H1 (cell line): ENCODE data around the gene S100A6. TPM values are rescaled to one million over a fixed set of nuclear protein-coding genes. Genes with fewer than 3 reads are reported as not detected.
A peak's percentile ranks its signal among the peaks of the same experiment; 100 is the strongest.

Experiments
- CTCF ChIA-PET: fragments of 300-600 bp; sonication (Branson Sonifier 250); formaldehyde crosslinking; loops from one replicate; lab custom pipeline; 2021; ENCODE audit not compliant: partially characterized antibody; lab: Charles Lee
- POLR2A ChIA-PET: fragments of 300-600 bp; sonication (Branson Sonifier 250); formaldehyde crosslinking; loops from one replicate; lab custom pipeline; 2021; ENCODE audit warnings: inconsistent platforms; ENCODE audit not compliant: partially characterized antibody; lab: Charles Lee
- DNase-seq, 2 experiments: peaks; one replicate each; pipeline versions ENCODE4 v3.0.0 to v3.0.0-alpha.2; 2010 to 2022; ENCODE audit warnings: low spot score in 2 of 2, low read depth in 1 of 2, mixed read lengths in 1 of 2
- FAIRE-seq: peaks from 2 replicates; lab custom pipeline; 2011; peaks lifted over from hg19 to GRCh38; lab: Jason Lieb, UNC
- H2AFZ ChIP-seq: 2 replicates; pipeline ENCODE4 v1.8.1; 2012; ENCODE audit warnings: low read length, inconsistent platforms
- H2AK5ac ChIP-seq: 2 replicates; pipeline ENCODE4 v1.6.1; 2013; ENCODE audit warnings: low read depth, low read length
- H2BK120ac ChIP-seq: replicated peaks from 2 replicates; pipeline ENCODE3; 2013; ENCODE audit warnings: low read depth, low read length, inconsistent platforms
- H2BK12ac ChIP-seq: 2 replicates; pipeline ENCODE4 v1.6.1; 2013; ENCODE audit warnings: low read depth, low read length
- H2BK15ac ChIP-seq: 2 replicates; pipeline ENCODE4 v1.6.1; 2013; ENCODE audit warnings: low read length
- H2BK20ac ChIP-seq: 2 replicates; pipeline ENCODE4 v1.6.1; 2013; ENCODE audit warnings: low read length
- H2BK5ac ChIP-seq: 2 replicates; pipeline ENCODE4 v1.6.1; 2013; ENCODE audit warnings: low read depth, low read length
- H3K14ac ChIP-seq: 2 replicates; pipeline ENCODE4 v1.6.1; 2013; ENCODE audit warnings: inconsistent platforms; ENCODE audit not compliant: insufficient read length
- H3K18ac ChIP-seq: 2 replicates; pipeline ENCODE4 v1.6.1; 2013; ENCODE audit warnings: low read length; ENCODE audit errors: extremely low read depth
- H3K23ac ChIP-seq: 2 replicates; pipeline ENCODE4 v1.6.1; 2013; ENCODE audit warnings: inconsistent platforms; ENCODE audit not compliant: insufficient read length
- H3K23me2 ChIP-seq: 2 replicates; pipeline ENCODE4 v1.6.1; 2013; ENCODE audit warnings: low read depth, low read length
- H3K27ac ChIP-seq: 2 replicates; pipeline ENCODE4 v1.6.1; 2011; ENCODE audit warnings: low read depth, low read length, inconsistent platforms
- H3K27me3 ChIP-seq, 4 experiments: replicated peaks in 1 of 4; 1 replicate in 1 of 4; 2 replicates in 3 of 4; pipeline versions ENCODE4 v1.6.1 to v1.8.1; 2011 to 2013; ENCODE audit warnings: low read length in 3 of 4, mild to moderate bottlenecking in 3 of 4, inconsistent platforms in 2 of 4, mixed read lengths in 2 of 4, moderate library complexity in 1 of 4; ENCODE audit not compliant: control insufficient read depth in 3 of 4, insufficient read depth in 3 of 4; ENCODE audit errors: extremely low read depth in 1 of 4
- H3K36me3 ChIP-seq, 4 experiments: 2 replicates each; pipeline versions ENCODE4 v1.6.1 to v1.8.1; 2011 to 2013; ENCODE audit warnings: mild to moderate bottlenecking in 4 of 4, low read length in 3 of 4, moderate library complexity in 2 of 4, control low read depth in 1 of 4, inconsistent platforms in 1 of 4; ENCODE audit not compliant: insufficient read depth in 4 of 4, control insufficient read depth in 2 of 4
- H3K4ac ChIP-seq: replicated peaks from 2 replicates; pipeline ENCODE3; 2013; ENCODE audit warnings: low read length, low read depth, mixed read lengths, inconsistent platforms; ENCODE audit not compliant: insufficient read length
- H3K4me1 ChIP-seq, 4 experiments: replicated peaks in 1 of 4; 1 replicate in 1 of 4; 2 replicates in 3 of 4; pipeline versions ENCODE4 v1.6.1 to v1.8.1; 2011 to 2013; ENCODE audit warnings: low read length in 3 of 4, inconsistent platforms in 2 of 4, mixed read lengths in 1 of 4; ENCODE audit not compliant: insufficient read depth in 4 of 4, control insufficient read depth in 3 of 4
- H3K4me2 ChIP-seq, 2 experiments: 2 replicates each; pipeline versions ENCODE4 v1.6.1 to v1.8.1; 2011 to 2013; ENCODE audit warnings: low read depth in 2 of 2, low read length in 2 of 2, control low read depth in 1 of 2, inconsistent platforms in 1 of 2, mild to moderate bottlenecking in 1 of 2; ENCODE audit not compliant: insufficient read depth in 1 of 2
- H3K4me3 ChIP-seq, 4 experiments: fragments of 200-600, 300-600 bp in 1 of 4; sonication (generic), shearing (Covaris generic), sonication (Bioruptor Twin) in 1 of 4; 2 replicates each; pipeline versions ENCODE4 v1.5.1 to v1.8.1; 2011 to 2016; ENCODE audit warnings: low read length in 4 of 4, low read depth in 3 of 4, control low read depth in 2 of 4, inconsistent platforms in 2 of 4, mild to moderate bottlenecking in 2 of 4, mixed read lengths in 1 of 4, moderate library complexity in 1 of 4; ENCODE audit not compliant: insufficient read depth in 2 of 4; ENCODE audit errors: extremely low read depth in 1 of 4
- H3K56ac ChIP-seq: replicated peaks from 2 replicates; pipeline ENCODE3; 2013; ENCODE audit warnings: low read depth, mild to moderate bottlenecking, mixed read lengths, low read length, inconsistent platforms; ENCODE audit not compliant: insufficient read length
- H3K79me1 ChIP-seq: 2 replicates; pipeline ENCODE4 v1.6.1; 2013; ENCODE audit warnings: low read depth, low read length, control low read depth
- H3K79me2 ChIP-seq, 2 experiments: 2 replicates each; pipeline versions ENCODE4 v1.6.1 to v1.8.1; 2012 to 2013; ENCODE audit warnings: low read length in 2 of 2, mild to moderate bottlenecking in 2 of 2, inconsistent platforms in 1 of 2; ENCODE audit not compliant: insufficient read depth in 2 of 2, control insufficient read depth in 1 of 2
- H3K9ac ChIP-seq, 4 experiments: replicated peaks in 1 of 4; 1 replicate in 1 of 4; 2 replicates in 3 of 4; pipeline versions ENCODE4 v1.6.1 to v1.8.1; 2011 to 2013; ENCODE audit warnings: low read depth in 3 of 4, low read length in 3 of 4, control low read depth in 2 of 4, mild to moderate bottlenecking in 2 of 4, moderate library complexity in 2 of 4, inconsistent platforms in 1 of 4; ENCODE audit errors: extremely low read depth in 1 of 4
- H3K9me3 ChIP-seq, 2 experiments: 2 replicates each; pipeline versions ENCODE4 v1.6.1 to v1.8.1; 2012 to 2013; ENCODE audit warnings: mild to moderate bottlenecking in 2 of 2, moderate library complexity in 2 of 2, control low read depth in 1 of 2, inconsistent platforms in 1 of 2, low read depth in 1 of 2, low read length in 1 of 2, mixed read lengths in 1 of 2; ENCODE audit not compliant: insufficient read depth in 2 of 2
- H4K20me1 ChIP-seq, 2 experiments: replicated peaks in 1 of 2; 2 replicates each; pipeline versions ENCODE3 to v1.8.1; 2011 to 2013; ENCODE audit warnings: inconsistent platforms in 2 of 2, low read length in 2 of 2, mild to moderate bottlenecking in 1 of 2; ENCODE audit not compliant: insufficient read depth in 2 of 2, control insufficient read depth in 1 of 2
- H4K5ac ChIP-seq: 2 replicates; pipeline ENCODE4 v1.6.1; 2013; ENCODE audit warnings: low read length, low read depth, mixed read lengths, inconsistent platforms; ENCODE audit not compliant: insufficient read length
- H4K8ac ChIP-seq: 2 replicates; pipeline ENCODE4 v1.8.0; 2013; ENCODE audit warnings: mild to moderate bottlenecking, moderate library complexity, low read length, inconsistent platforms; ENCODE audit not compliant: insufficient read depth; ENCODE audit errors: extremely low read depth
- H4K91ac ChIP-seq: replicated peaks from 2 replicates; pipeline ENCODE3; 2013; ENCODE audit warnings: low read length, mixed read lengths, inconsistent platforms; ENCODE audit not compliant: insufficient read length
- BCL11A ChIP-seq, 2 experiments: IDR thresholded peaks; one replicate each; pipeline ENCODE4 v1.6.1; 2011; ENCODE audit warnings: low read depth in 2 of 2, low read length in 2 of 2, mild to moderate bottlenecking in 2 of 2
- BRCA1 ChIP-seq: IDR thresholded peaks from 2 replicates; pipeline ENCODE4 v1.6.1; 2012; ENCODE audit warnings: low read depth, low read length, improper control_type of control experiment
- CHD1 ChIP-seq: IDR thresholded peaks from 2 replicates; pipeline ENCODE4 v1.6.1; 2012; ENCODE audit warnings: low read depth, low read length, improper control_type of control experiment
- CREB1 ChIP-seq: IDR thresholded peaks from 2 replicates; pipeline ENCODE4 v1.6.1; 2012; ENCODE audit warnings: inconsistent platforms
- CTBP2 ChIP-seq: IDR thresholded peaks from 2 replicates; pipeline ENCODE4 v1.7.0; 2011; ENCODE audit warnings: borderline replicate concordance, mild to moderate bottlenecking, moderate library complexity, mixed read lengths, low read length; ENCODE audit not compliant: insufficient read depth, insufficient read length
- EGR1 ChIP-seq: IDR thresholded peaks from 2 replicates; pipeline ENCODE4 v1.6.1; 2011; ENCODE audit warnings: low read depth, low read length, borderline replicate concordance
- EP300 ChIP-seq, 2 experiments: IDR thresholded peaks; 1 replicate in 1 of 2; 2 replicates in 1 of 2; pipeline ENCODE4 v1.6.1; 2011 to 2012; ENCODE audit warnings: low read depth in 2 of 2, low read length in 2 of 2, mild to moderate bottlenecking in 2 of 2, borderline replicate concordance in 1 of 2, inconsistent platforms in 1 of 2, moderate library complexity in 1 of 2
- EZH2 ChIP-seq: fragments of 200-600 bp; sonication (generic); IDR thresholded peaks from 2 replicates; pipeline ENCODE4 v1.7.1; 2012; ENCODE audit warnings: low read depth, mild to moderate bottlenecking, moderate library complexity, low read length, inconsistent platforms; ENCODE audit not compliant: severe bottlenecking
- GTF2F1 ChIP-seq: IDR thresholded peaks from 2 replicates; pipeline ENCODE4 v1.6.1; 2012; ENCODE audit warnings: low read depth, low read length, improper control_type of control experiment, borderline replicate concordance
- HDAC6 ChIP-seq: IDR thresholded peaks from one replicate; pipeline ENCODE4 v1.7.1; 2012; ENCODE audit warnings: low read depth, mild to moderate bottlenecking, inconsistent platforms, low read length, moderate library complexity
- POLR2A ChIP-seq, 2 experiments: IDR thresholded peaks; 1 replicate in 1 of 2; 2 replicates in 1 of 2; pipeline ENCODE4 v1.6.1; 2011; ENCODE audit warnings: low read depth in 2 of 2, low read length in 2 of 2, mild to moderate bottlenecking in 2 of 2; ENCODE audit errors: control extremely low read depth in 1 of 2
- POU5F1 ChIP-seq: IDR thresholded peaks from 2 replicates; pipeline ENCODE4 v1.6.1; 2011; ENCODE audit warnings: low read depth, mild to moderate bottlenecking, low read length, moderate library complexity
- RFX5 ChIP-seq: IDR thresholded peaks from 2 replicates; pipeline ENCODE4 v1.6.1; 2011; ENCODE audit warnings: low read depth, low read length, improper control_type of control experiment, borderline replicate concordance
- RNF2 ChIP-seq: fragments of 200-900, 300-1000 bp; sonication (generic); IDR thresholded peaks from 2 replicates; pipeline ENCODE4 v1.7.1; 2016; ENCODE audit warnings: borderline replicate concordance, low read depth, mild to moderate bottlenecking, antibody characterized with exemption, low read length; ENCODE audit not compliant: poor library complexity, severe bottlenecking; ENCODE audit errors: missing control alignments
- TEAD4 ChIP-seq: IDR thresholded peaks from 2 replicates; pipeline ENCODE4 v1.6.1; 2012; ENCODE audit warnings: low read depth, low read length, inconsistent platforms, mixed read lengths
- WGBS, 2 experiments: shearing (Covaris generic) in 1 of 2; methylation state at CpG; one replicate each; pipeline versions ENCODE4 v1.1.6 to v1.1.7; 2013 to 2015; ENCODE audit warnings: low lambda C conversion rate in 2 of 2, mixed read lengths in 2 of 2, inconsistent platforms in 1 of 2, low coverage in 1 of 2, missing lambda C conversion rate in 1 of 2; ENCODE audit not compliant: insufficient replicate concordance in 2 of 2, insufficient coverage in 1 of 2, insufficient read length in 1 of 2; ENCODE audit errors: extremely low coverage in 1 of 2, missing lambda C conversion rate in 1 of 2; 5-methylcytosine and 5-hydroxymethylcytosine counted together
- polyA plus RNA-seq, 7 experiments: library from polyadenylated mRNA; depleted of rRNA in 3 of 7; stranded (reverse) in 5 of 7; unstranded in 2 of 7; fragments of >200 nt in 5 of 7; fragments of 200-250 nt in 2 of 7; gene quantifications; 1 replicate in 5 of 7; 2 replicates in 1 of 7; 4 replicates in 1 of 7; pipeline versions ENCODE4 v1.2.1 to v1.2.3, GENCODE V29; 2011 to 2013; ENCODE audit warnings: missing spikeins in 2 of 7, mixed read lengths in 2 of 7
- total RNA-seq: library from RNA; stranded (reverse); fragmentation: NEBNext Ultra II Directional; extraction: Animal tissue kit (Norgen Biotek cat#: 25700); gene quantifications from 2 replicates; pipeline ENCODE4 v1.2.1, GENCODE V29; 2021

S100A6 gene
- total and polyA plus RNA-seq, 2 of the 8 experiments (the other 6 are each of a cell fraction or from before 2014, with no cell fraction given), result 11.1 to 63.0 TPM

- WGBS, 2 experiments, result 74% methylated on average over 2 of the region's 2 CpGs; no CpG with 5 or more reads in 1 of the 2 experiments
- POLR2A ChIA-PET, result interaction anchor here (1.8 kb wide), 1 partner anchor 49 kb away, joined by 3 read pairs; the partner anchor contains the start of gene S100A6
- H3K79me1 ChIP-seq, result no peaks in the 10 kb centered on the region
- H3K9ac ChIP-seq, result no peak overlapping the region
- no peak overlapping the region for H3K14ac ChIP-seq
- no peak overlapping the region for H2BK5ac ChIP-seq
- H3K27me3 ChIP-seq, result no peaks in the 10 kb centered on the region
- no peak for DNase-seq
- no peak overlapping the region for H4K5ac ChIP-seq
- no peak overlapping the region for H3K18ac ChIP-seq
- H3K9me3 ChIP-seq, result peaks cover 0 to 2% of the 10 kb centered on the region in 2 experiments; a peak in 1 of 4 replicates
- H3K56ac ChIP-seq, result no peak overlapping the region
- no peak overlapping the region for H4K8ac ChIP-seq
- no peak overlapping the region for H3K23ac ChIP-seq
- no peak overlapping the region for H3K4me2 ChIP-seq
- no peak overlapping the region for H2BK20ac ChIP-seq
- H3K23me2 ChIP-seq, result no peaks in the 10 kb centered on the region; the same call in 1 of the 2 replicates
- H2AFZ ChIP-seq, result no peak overlapping the region
- no peak overlapping the region for H4K91ac ChIP-seq
- no peak overlapping the region for H3K4me3 ChIP-seq
- CTCF ChIA-PET, result interaction anchor here (0.6 to 1.4 kb wide), 2 partner anchors 10 to 295 kb away, joined by 3 to 4 read pairs; no protein-coding TSS in a partner anchor
- no peaks in the 10 kb centered on the region for H3K4me1 ChIP-seq
- H2BK15ac ChIP-seq, result no peak overlapping the region
- H3K36me3 ChIP-seq, result no peaks in the 10 kb centered on the region
- H3K4ac ChIP-seq, result peak overlapping the region; percentile 53
- no peak overlapping the region for H2BK120ac ChIP-seq
- no peak overlapping the region for H2AK5ac ChIP-seq
- no peaks in the 10 kb centered on the region for H3K79me2 ChIP-seq
- no peak overlapping the region for H3K27ac ChIP-seq
- H4K20me1 ChIP-seq, result no peaks in the 10 kb centered on the region
- H2BK12ac ChIP-seq, result no peak overlapping the region
- FAIRE-seq, result peak; percentile 28
- TF ChIP-seq CTBP2 (no peak), CHD1 (no peak), CREB1 (no peak), RFX5 (no peak), EZH2 (no peak), HDAC6 (no peak), POLR2A (IDR thresholded peaks at IDR 0.05; ENCODE audit: control extremely low read depth in 1 of 2, low read depth in 2 of 2, low read length in 2 of 2) (no peak), EP300 (IDR thresholded peaks at IDR 0.05; ENCODE audit: borderline replicate concordance in 1 of 2, low read depth in 2 of 2, low read length in 2 of 2) (no peak), RNF2 (no peak), BRCA1 (no peak), BCL11A (IDR thresholded peaks at IDR 0.05; ENCODE audit: low read depth in 2 of 2, low read length in 2 of 2) (no peak), TEAD4 (no peak), GTF2F1 (no peak), POU5F1 (no peak), EGR1 (no peak)
These were observed 48.2 kb upstream of the S100A6 start for GRCh38 chr1:153583976-153584375.
